Esophagus muscularis mucosa (tissue), 4 donors: ENCODE data around the gene MRC2. TPM values are rescaled to one million over a fixed set of nuclear protein-coding genes. Genes with fewer than 3 reads are reported as not detected.

Experiments used
- DNase-seq: peaks from one replicate; pipeline ENCODE4 v3.0.0-alpha.2; 2017; ENCODE audit errors: extremely low spot score
- H3K27ac ChIP-seq, 4 donors: fragments of 200-600 bp; sonication (generic); replicated peaks in 1 of 4; 1 replicate in 3 of 4; 2 replicates in 1 of 4; pipeline ENCODE4 v1.5.1; 2016 to 2019; ENCODE audit warnings: mild to moderate bottlenecking in 1 of 4
- H3K27me3 ChIP-seq, 4 donors: fragments of 200-600 bp; sonication (generic); one replicate each; pipeline versions ENCODE4 v1.5.1 to v1.6.0; 2016 to 2019
- H3K36me3 ChIP-seq, 4 donors: fragments of 200-600 bp; sonication (generic); one replicate each; pipeline ENCODE4 v1.5.1; 2016 to 2019
- H3K4me1 ChIP-seq, 4 donors: fragments of 200-600 bp; sonication (generic); one replicate each; pipeline ENCODE4 v1.5.1; 2016 to 2019
- H3K4me3 ChIP-seq, 4 donors: fragments of 200-600 bp; sonication (generic); 1 replicate in 2 of 4; 2 replicates in 2 of 4; pipeline ENCODE4 v1.5.1; 2016 to 2019; ENCODE audit warnings: mild to moderate bottlenecking in 4 of 4, moderate library complexity in 1 of 4
- H3K9me3 ChIP-seq, 4 donors: fragments of 200-600 bp; sonication (generic); 1 replicate in 3 of 4; 2 replicates in 1 of 4; pipeline ENCODE4 v1.5.1; 2016 to 2019
- EP300 ChIP-seq: sonication (generic); formaldehyde crosslinking; IDR thresholded peaks from one replicate; pipeline ENCODE4 v1.6.1; 2017; ENCODE audit warnings: antibody characterized with exemption
- POLR2A ChIP-seq: fragments of 450-650 bp; IDR thresholded peaks from one replicate; pipeline ENCODE4 v1.6.1; 2017; ENCODE audit warnings: antibody characterized with exemption, moderate library complexity, mild to moderate bottlenecking, low read depth
- POLR2AphosphoS5 ChIP-seq, 2 donors: sonication (generic); formaldehyde crosslinking; IDR thresholded peaks; one replicate each; pipeline ENCODE4 v1.6.1; 2017; ENCODE audit warnings: antibody characterized with exemption in 2 of 2
- WGBS: methylation state at CpG from one replicate; pipeline ENCODE4 v1.1.5; 2018; 5-methylcytosine and 5-hydroxymethylcytosine counted together
- intact Hi-C: fragments of 100-400 bp; cut with DNase I; formaldehyde crosslinking; loops from one replicate; pipeline ENCODE4 v1.15.1; 2023
- total RNA-seq, 4 donors: library from RNA; depleted of rRNA; stranded (reverse); fragments of >200 nt; gene quantifications; one replicate each; pipeline versions ENCODE4 v1.1.0 to v1.2.1, GENCODE V29; 2016
- TF ChIP-seq, protein P1 (sequence below), 3 experiments: fragments of 200-600 bp in 2 of 3; fragments of 450-650 bp in 1 of 3; sonication (generic) in 2 of 3; IDR thresholded peaks; one replicate each; pipeline ENCODE4 v1.5.1; 2017 to 2019; ENCODE audit warnings: antibody characterized with exemption in 3 of 3, mild to moderate bottlenecking in 2 of 3, moderate library complexity in 1 of 3

The MRC2 gene
- total RNA-seq, 4 donors from 2014 or later: 31.0 to 57.7 (median 40.4) TPM

DNA sequence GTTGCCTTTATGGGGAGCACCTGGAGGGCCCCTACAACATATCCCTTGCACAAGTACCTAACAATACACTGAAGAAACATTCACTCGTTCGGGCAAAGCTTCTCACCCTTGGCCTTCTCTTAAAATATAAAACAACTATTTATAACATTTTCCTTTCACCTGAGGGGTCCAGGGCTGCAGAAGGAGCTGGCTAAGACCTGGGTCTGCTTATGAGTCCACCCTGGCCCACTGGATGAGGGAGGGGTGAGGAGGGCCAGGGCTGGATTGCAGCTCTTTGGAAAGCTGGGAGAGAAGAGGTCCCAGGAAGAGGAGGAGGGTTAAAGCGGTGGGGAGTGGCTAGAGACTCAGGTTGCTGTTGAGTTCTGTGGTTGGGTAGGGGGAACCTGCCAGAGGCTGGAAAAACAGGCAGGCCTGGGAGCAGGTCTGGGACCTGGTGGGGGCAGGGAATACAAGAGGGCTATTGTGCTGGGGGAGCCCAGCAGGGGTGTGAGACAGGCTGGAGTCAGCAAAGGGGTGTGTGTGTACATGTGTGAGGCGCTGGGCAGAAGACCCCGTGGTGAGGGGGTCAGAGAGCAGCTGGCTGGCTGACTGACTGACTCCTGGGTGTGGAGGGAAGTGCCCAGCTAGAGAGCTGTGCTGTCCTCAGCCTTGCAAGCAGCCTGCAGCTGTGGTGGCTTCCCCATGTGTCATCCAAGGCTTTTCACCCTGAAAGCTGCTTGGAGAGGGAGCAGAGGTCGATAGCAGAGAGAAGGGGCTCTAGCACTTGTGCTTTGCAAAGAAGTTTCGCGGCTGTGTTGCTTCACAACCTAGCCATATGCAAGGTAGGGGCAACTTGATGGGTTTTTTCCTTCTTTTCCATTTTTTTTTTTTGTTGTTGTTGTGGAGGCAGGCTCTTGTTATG, 10.2 kb upstream of the MRC2 start:
- H3K4me1 ChIP-seq: peaks cover 0 to 9% (median 0%) of the 10 kb centered on the region in 4 donors
- H3K36me3 ChIP-seq: peaks cover 6 to 49% (median 36%) of the 10 kb centered on the region in 4 donors
- DNase-seq: no peak
- intact Hi-C loops: no loop called here
- WGBS: 71% methylated on average over 8 of the region's 8 CpGs
- H3K4me3 ChIP-seq: no peak overlapping the region
- H3K27ac ChIP-seq: no peak overlapping the region
- H3K27me3 ChIP-seq: no peaks in the 10 kb centered on the region
- H3K9me3 ChIP-seq: no peaks in the 10 kb centered on the region
- no peak for TF ChIP-seq POLR2A
- TF ChIP-seq, protein P1, sequence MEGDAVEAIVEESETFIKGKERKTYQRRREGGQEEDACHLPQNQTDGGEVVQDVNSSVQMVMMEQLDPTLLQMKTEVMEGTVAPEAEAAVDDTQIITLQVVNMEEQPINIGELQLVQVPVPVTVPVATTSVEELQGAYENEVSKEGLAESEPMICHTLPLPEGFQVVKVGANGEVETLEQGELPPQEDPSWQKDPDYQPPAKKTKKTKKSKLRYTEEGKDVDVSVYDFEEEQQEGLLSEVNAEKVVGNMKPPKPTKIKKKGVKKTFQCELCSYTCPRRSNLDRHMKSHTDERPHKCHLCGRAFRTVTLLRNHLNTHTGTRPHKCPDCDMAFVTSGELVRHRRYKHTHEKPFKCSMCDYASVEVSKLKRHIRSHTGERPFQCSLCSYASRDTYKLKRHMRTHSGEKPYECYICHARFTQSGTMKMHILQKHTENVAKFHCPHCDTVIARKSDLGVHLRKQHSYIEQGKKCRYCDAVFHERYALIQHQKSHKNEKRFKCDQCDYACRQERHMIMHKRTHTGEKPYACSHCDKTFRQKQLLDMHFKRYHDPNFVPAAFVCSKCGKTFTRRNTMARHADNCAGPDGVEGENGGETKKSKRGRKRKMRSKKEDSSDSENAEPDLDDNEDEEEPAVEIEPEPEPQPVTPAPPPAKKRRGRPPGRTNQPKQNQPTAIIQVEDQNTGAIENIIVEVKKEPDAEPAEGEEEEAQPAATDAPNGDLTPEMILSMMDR (IDR thresholded peaks at IDR 0.05): no peak
- TF ChIP-seq EP300: no peak
- no peak for TF ChIP-seq POLR2AphosphoS5 (IDR thresholded peaks at IDR 0.05)

DNA sequence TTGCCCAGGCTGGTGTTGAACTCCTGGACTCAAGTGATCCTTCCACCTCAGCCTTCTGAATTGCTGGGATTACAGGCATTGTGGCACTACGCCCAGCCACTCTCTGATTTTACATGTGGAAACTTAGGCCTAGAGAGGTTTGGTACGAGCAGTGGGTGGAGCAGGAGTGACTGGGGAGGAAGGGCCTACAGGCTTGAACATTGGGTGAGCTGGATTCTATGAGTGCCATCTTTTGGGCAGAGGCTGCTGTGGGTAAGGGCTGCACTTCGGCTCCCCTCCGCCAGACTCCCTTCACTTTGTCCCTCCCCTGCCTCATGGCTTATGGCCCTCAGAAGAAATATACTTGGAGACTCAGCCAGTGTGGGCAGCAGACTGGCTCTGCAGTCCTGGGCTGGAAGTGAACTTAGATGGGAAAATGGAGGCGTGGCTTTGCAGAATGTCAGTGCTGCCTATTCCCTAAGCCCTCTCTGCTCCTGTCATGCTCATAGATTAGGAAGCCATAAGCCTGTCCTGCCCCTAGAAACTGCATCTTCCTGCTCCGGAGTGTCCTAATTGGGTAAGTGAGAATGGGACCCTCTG, 9.5 kb upstream of the MRC2 start:
- DNase-seq: no peak
- WGBS: 73% methylated on average over 6 of the region's 6 CpGs
- TF ChIP-seq POLR2AphosphoS5 (IDR thresholded peaks at IDR 0.05): no peak
- TF ChIP-seq EP300: no peak
- TF ChIP-seq, protein P1 (IDR thresholded peaks at IDR 0.05): no peak
- no peak for TF ChIP-seq POLR2A
- H3K36me3 ChIP-seq: peaks cover 6 to 44% (median 30%) of the 10 kb centered on the region in 4 donors
- H3K9me3 ChIP-seq: no peaks in the 10 kb centered on the region
- no peak overlapping the region for H3K4me3 ChIP-seq
- no peaks in the 10 kb centered on the region for H3K27me3 ChIP-seq
- peaks cover 0 to 9% (median 0%) of the 10 kb centered on the region in 4 donors for H3K4me1 ChIP-seq
- intact Hi-C loops: no loop called here
- H3K27ac ChIP-seq: no peak overlapping the region

DNA sequence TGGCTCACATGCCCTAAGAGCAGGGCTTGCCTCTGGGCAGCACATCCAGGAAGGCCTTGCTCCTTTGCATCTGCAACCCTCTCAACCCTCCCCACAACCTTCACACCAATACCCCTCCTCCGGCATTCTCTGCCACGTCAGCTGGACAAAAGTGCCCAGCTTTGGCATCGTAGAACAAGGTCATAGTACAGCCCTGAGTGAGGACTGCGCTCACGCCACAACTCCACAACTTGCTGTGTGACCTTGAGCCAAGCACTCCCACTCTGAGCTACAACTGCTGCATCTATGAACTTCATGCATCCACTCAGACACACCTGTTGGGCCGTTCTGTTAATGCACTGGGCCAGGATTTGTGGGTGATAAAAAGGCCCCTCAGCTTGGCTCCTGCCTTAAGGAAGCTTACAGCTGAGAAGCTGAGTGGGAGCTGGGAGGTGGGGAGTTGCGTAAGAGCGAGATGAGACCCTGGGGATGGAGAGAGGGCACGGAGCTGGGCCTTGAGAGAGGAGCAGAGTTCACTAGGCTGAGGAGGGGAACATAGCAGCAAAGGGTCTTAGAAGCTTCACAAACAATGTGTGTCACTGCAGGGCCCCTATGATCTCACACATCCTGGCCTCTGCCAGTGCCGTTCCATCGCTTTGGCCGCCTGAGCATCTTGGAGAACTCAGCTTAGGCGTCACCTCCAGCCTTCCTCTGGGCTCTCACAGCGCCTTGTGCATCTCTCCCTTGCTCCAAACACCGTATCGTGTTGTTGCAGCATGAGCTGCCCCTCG, 8.6 kb upstream of the MRC2 start:
- Histone ChIP-seq H3K36me3 (peaks cover 5 to 40% (median 24%) of the 10 kb centered on the region in 4 donors), H3K27ac (peak overlapping the region in 3 of 4 donors; percentile 3 to 30 (median 15)), H3K9me3 (no peaks in the 10 kb centered on the region), H3K27me3 (no peaks in the 10 kb centered on the region), H3K4me3 (no peak overlapping the region), H3K4me1 (peaks cover 0 to 9% (median 0%) of the 10 kb centered on the region in 4 donors)
- WGBS: 84% methylated on average over 17 of the region's 17 CpGs
- intact Hi-C loops: no loop called here
- DNase-seq: no peak
- TF ChIP-seq EP300: no peak
- TF ChIP-seq, protein P1 (IDR thresholded peaks at IDR 0.05): no peak
- no peak for TF ChIP-seq POLR2AphosphoS5 (IDR thresholded peaks at IDR 0.05)
- no peak for TF ChIP-seq POLR2A

DNA sequence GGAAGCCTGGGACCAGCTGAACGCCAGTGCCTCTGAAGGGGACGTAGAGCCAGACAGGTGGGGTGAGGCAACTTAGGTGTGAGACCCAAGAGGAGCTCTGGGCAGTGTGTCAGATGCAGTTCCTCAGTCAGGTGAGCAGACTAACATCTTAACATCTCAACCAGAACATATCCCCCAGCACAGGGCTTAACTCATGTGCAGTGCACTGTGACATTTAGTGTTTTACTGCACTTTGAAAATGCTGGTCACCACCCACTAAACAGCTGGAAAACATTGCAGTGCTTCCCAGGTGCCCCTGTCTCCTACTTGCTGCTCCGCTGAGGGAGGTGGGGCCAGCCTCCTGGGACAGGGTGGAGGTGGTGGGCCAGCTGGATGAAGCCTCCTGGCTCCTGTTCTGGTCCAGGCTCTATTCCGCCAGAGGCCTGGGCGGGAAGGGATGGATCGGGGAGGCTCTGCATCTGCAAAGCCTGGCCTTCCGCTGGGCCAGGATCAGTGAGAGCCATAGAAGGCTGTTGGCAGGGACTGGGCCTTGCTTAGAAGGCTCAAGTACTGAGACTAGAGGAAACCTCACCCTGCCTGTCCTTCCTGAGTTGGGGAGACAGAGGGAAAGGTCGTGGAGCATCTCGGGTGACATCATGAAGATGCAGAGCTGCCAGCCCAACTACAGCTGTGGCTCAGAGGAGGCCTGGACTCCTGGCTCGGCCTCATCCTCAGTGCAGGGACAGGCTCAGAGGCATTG, 7.9 kb upstream of the MRC2 start:
- 81% methylated on average over 9 of the region's 10 CpGs for WGBS
- Histone ChIP-seq H3K27ac (peak overlapping the region in 3 of 4 donors; percentile 11 to 30 (median 15)), H3K27me3 (no peaks in the 10 kb centered on the region), H3K9me3 (no peaks in the 10 kb centered on the region), H3K4me3 (no peak overlapping the region), H3K36me3 (peaks cover 0 to 32% (median 19%) of the 10 kb centered on the region in 4 donors), H3K4me1 (peaks cover 0 to 9% (median 0%) of the 10 kb centered on the region in 4 donors)
- DNase-seq: no peak
- intact Hi-C loops: no loop called here
- TF ChIP-seq, protein P1 (IDR thresholded peaks at IDR 0.05): no peak
- TF ChIP-seq POLR2A (no peak), POLR2AphosphoS5 (IDR thresholded peaks at IDR 0.05) (no peak), EP300 (no peak)
